Endothelial cell of umbilical vein (primary cell): ENCODE data around the gene IL17F. TPM values are rescaled to one million over a fixed set of nuclear protein-coding genes. Genes with fewer than 3 reads are reported as not detected.

ENCODE experiments used
- BruUV-seq: library from RNA; stranded (reverse); fragments of 400-500 nt; replicated peaks from 2 replicates; lab custom pipeline; 2021; lab: Mats Ljungman, UMichigan
- CTCF ChIA-PET: fragments of 300-600, 350-600 bp; sonication (Branson Sonifier 250); formaldehyde crosslinking; loops from one replicate; lab custom pipeline; 2021; ENCODE audit warnings: antibody characterized with exemption, inconsistent platforms; lab: Charles Lee
- POLR2A ChIA-PET: fragments of 300-600, 350-600 bp; sonication (Branson Sonifier 250); formaldehyde crosslinking; loops from one replicate; lab custom pipeline; 2021; ENCODE audit warnings: antibody characterized with exemption, inconsistent platforms; lab: Charles Lee
- DNase-seq: peaks from one replicate; pipeline ENCODE4 v3.0.0-alpha.2; 2011; ENCODE audit warnings: low read depth, low spot score
- FAIRE-seq: peaks from 2 replicates; lab custom pipeline; 2011; peaks lifted over from hg19 to GRCh38; lab: Jason Lieb, UNC
- H2AFZ ChIP-seq: 2 replicates; pipeline ENCODE4 v1.6.0; 2012; ENCODE audit warnings: low read depth, low read length, control low read depth, inconsistent platforms
- H3K27ac ChIP-seq: 2 replicates; pipeline ENCODE4 v1.5.1; 2011; ENCODE audit warnings: low read depth, mild to moderate bottlenecking, control low read depth, low read length, moderate library complexity; ENCODE audit not compliant: insufficient read depth
- H3K27me3 ChIP-seq, 2 experiments: 2 replicates each; pipeline versions ENCODE4 v1.6.0 to v1.6.1; 2011; ENCODE audit warnings: low read length in 2 of 2, mixed read lengths in 1 of 2; ENCODE audit not compliant: control insufficient read depth in 2 of 2, insufficient read depth in 2 of 2
- H3K36me3 ChIP-seq, 2 experiments: 2 replicates in 1 of 2; 3 replicates in 1 of 2; pipeline ENCODE4 v1.5.1; 2011; ENCODE audit warnings: low read length in 2 of 2, mild to moderate bottlenecking in 1 of 2, moderate library complexity in 1 of 2; ENCODE audit not compliant: control insufficient read depth in 2 of 2, insufficient read depth in 2 of 2; ENCODE audit errors: extremely low read depth in 1 of 2
- H3K4me1 ChIP-seq: 3 replicates; pipeline ENCODE4 v1.5.1; 2011; ENCODE audit warnings: mild to moderate bottlenecking, low read length; ENCODE audit not compliant: control insufficient read depth, insufficient read depth; ENCODE audit errors: extremely low read depth
- H3K4me2 ChIP-seq: 2 replicates; pipeline ENCODE4 v1.6.1; 2011; ENCODE audit warnings: low read length, control low read depth, mixed read lengths; ENCODE audit not compliant: insufficient read depth
- H3K4me3 ChIP-seq, 3 experiments: fragments of 200-600 bp in 1 of 3; sonication (generic), shearing (Covaris generic) in 1 of 3; replicated peaks in 1 of 3; 2 replicates each; pipeline ENCODE4 v1.5.1; 2011 to 2016; ENCODE audit warnings: control low read depth in 3 of 3, low read length in 3 of 3, mild to moderate bottlenecking in 2 of 3, inconsistent platforms in 1 of 3, low read depth in 1 of 3, moderate library complexity in 1 of 3; ENCODE audit not compliant: insufficient read depth in 1 of 3
- H3K79me2 ChIP-seq: 2 replicates; pipeline ENCODE4 v1.6.0; 2012; ENCODE audit warnings: low read length, inconsistent platforms; ENCODE audit not compliant: control insufficient read depth, insufficient read depth
- H3K9ac ChIP-seq: replicated peaks from 2 replicates; pipeline ENCODE3; 2011; ENCODE audit warnings: low read length, control low read depth; ENCODE audit not compliant: insufficient read depth; ENCODE audit errors: extremely low read depth
- H3K9me1 ChIP-seq: replicated peaks from 3 replicates; pipeline ENCODE4 v1.6.0; 2011; ENCODE audit warnings: mild to moderate bottlenecking, low read length; ENCODE audit not compliant: control insufficient read depth, insufficient read depth; ENCODE audit errors: extremely low read depth
- H3K9me3 ChIP-seq: replicated peaks from 2 replicates; pipeline ENCODE4 v1.5.1; 2012; ENCODE audit warnings: low read length, inconsistent platforms; ENCODE audit not compliant: control insufficient read depth, insufficient read depth
- H4K20me1 ChIP-seq: replicated peaks from 2 replicates; pipeline ENCODE3; 2011; ENCODE audit warnings: mild to moderate bottlenecking, low read length; ENCODE audit not compliant: control insufficient read depth, insufficient read depth; ENCODE audit errors: extremely low read depth
- EZH2 ChIP-seq: IDR thresholded peaks from 2 replicates; pipeline ENCODE4 v1.6.1; 2012; ENCODE audit warnings: borderline replicate concordance, low read depth, mild to moderate bottlenecking, moderate library complexity, low read length, inconsistent platforms; ENCODE audit not compliant: severe bottlenecking
- FOS ChIP-seq: IDR thresholded peaks from 2 replicates; pipeline ENCODE4 v1.6.1; 2011; ENCODE audit warnings: mild to moderate bottlenecking, low read length, moderate library complexity, borderline replicate concordance; ENCODE audit not compliant: insufficient read depth
- GATA2 ChIP-seq: IDR thresholded peaks from 2 replicates; pipeline ENCODE4 v1.7.0; 2011; ENCODE audit warnings: low read depth, mild to moderate bottlenecking, moderate library complexity, mixed read lengths, low read length; ENCODE audit not compliant: insufficient read length, insufficient read depth
- JUN ChIP-seq: IDR thresholded peaks from 2 replicates; pipeline ENCODE4 v1.6.1; 2011; ENCODE audit warnings: borderline replicate concordance, low read depth; ENCODE audit not compliant: insufficient read length, insufficient read depth
- MYC ChIP-seq: IDR thresholded peaks from one replicate; pipeline ENCODE4 v1.6.1; 2011; ENCODE audit warnings: mild to moderate bottlenecking, low read depth, low read length
- POLR2A ChIP-seq: IDR thresholded peaks from 2 replicates; pipeline ENCODE4 v1.6.1; 2012; ENCODE audit warnings: low read depth, mild to moderate bottlenecking, control low read depth, low read length
- POLR2AphosphoS5 ChIP-seq: IDR thresholded peaks from 2 replicates; pipeline ENCODE4 v1.6.1; 2012; ENCODE audit warnings: low read depth, mild to moderate bottlenecking, control low read depth, low read length, moderate library complexity; ENCODE audit not compliant: insufficient read depth
- dilution Hi-C: fragments of 300-500 bp; cut with MboI; formaldehyde crosslinking; loops from one replicate; pipeline ENCODE4 v1.15.0; 2019; ENCODE audit warnings: low sequenced_read_pairs; ENCODE audit not compliant: extremely low pct_ligation_motif_present
- intact Hi-C: fragments of 100-400 bp; cut with micrococcal nuclease; formaldehyde crosslinking; loops from one replicate; pipeline ENCODE4 v1.10.0; 2022
- polyA plus RNA-seq, 4 experiments: library from polyadenylated mRNA; depleted of rRNA in 3 of 4; stranded (reverse) in 3 of 4; unstranded in 1 of 4; fragments of >200 nt; gene quantifications; 2 replicates each; pipeline versions ENCODE4 v1.2.1 to v1.2.3, GENCODE V29; 2011 to 2012; ENCODE audit warnings: missing spikeins in 1 of 4
- total RNA-seq: library from RNA; stranded (reverse); gene quantifications from 2 replicates; pipeline ENCODE4 v1.2.3, GENCODE V29; 2021
- TF ChIP-seq, protein P1 (sequence below), 2 donors: IDR thresholded peaks; 1 replicate in 1 of 2; 2 replicates in 1 of 2; pipeline ENCODE4 v1.5.1; 2011; ENCODE audit warnings: low read length in 2 of 2, mild to moderate bottlenecking in 2 of 2, moderate library complexity in 2 of 2, control low read depth in 1 of 2, inconsistent platforms in 1 of 2, low read depth in 1 of 2; ENCODE audit not compliant: insufficient read depth in 1 of 2; ENCODE audit errors: extremely low read depth in 1 of 2
- TF ChIP-seq, protein P2 (sequence below): IDR thresholded peaks from 2 replicates; pipeline ENCODE4 v1.6.1; 2011; ENCODE audit not compliant: insufficient read depth, insufficient read length

The IL17F gene
- total and polyA plus RNA-seq, 2 donors (not counting 3 experiments of a cell fraction or from before 2014, with no cell fraction given): not detected

- peaks cover 0 to 2% of the 10 kb centered on the region in 2 experiments for H3K27me3 ChIP-seq
- ChIA-PET CTCF (no interaction called here), POLR2A (no interaction called here)
- no peaks in the 10 kb centered on the region for H3K36me3 ChIP-seq
- BruUV-seq: no TSS peak
- dilution Hi-C loops: no loop called here
- no peak overlapping the region for H2AFZ ChIP-seq
- FAIRE-seq (no peak), DNase-seq (no peak)
- no peak overlapping the region for H3K4me2 ChIP-seq
- no peaks in the 10 kb centered on the region for H3K4me1 ChIP-seq
- intact Hi-C loops: no loop called here
- H3K27ac ChIP-seq: no peak overlapping the region
- H3K9me3 ChIP-seq: no peaks in the 10 kb centered on the region
- no peaks in the 10 kb centered on the region for H3K9me1 ChIP-seq
- H4K20me1 ChIP-seq: no peaks in the 10 kb centered on the region
- H3K9ac ChIP-seq: no peak overlapping the region
- no peaks in the 10 kb centered on the region for H3K79me2 ChIP-seq
- H3K4me3 ChIP-seq: no peak overlapping the region
- TF ChIP-seq POLR2A: no peak
- TF ChIP-seq, protein P1, sequence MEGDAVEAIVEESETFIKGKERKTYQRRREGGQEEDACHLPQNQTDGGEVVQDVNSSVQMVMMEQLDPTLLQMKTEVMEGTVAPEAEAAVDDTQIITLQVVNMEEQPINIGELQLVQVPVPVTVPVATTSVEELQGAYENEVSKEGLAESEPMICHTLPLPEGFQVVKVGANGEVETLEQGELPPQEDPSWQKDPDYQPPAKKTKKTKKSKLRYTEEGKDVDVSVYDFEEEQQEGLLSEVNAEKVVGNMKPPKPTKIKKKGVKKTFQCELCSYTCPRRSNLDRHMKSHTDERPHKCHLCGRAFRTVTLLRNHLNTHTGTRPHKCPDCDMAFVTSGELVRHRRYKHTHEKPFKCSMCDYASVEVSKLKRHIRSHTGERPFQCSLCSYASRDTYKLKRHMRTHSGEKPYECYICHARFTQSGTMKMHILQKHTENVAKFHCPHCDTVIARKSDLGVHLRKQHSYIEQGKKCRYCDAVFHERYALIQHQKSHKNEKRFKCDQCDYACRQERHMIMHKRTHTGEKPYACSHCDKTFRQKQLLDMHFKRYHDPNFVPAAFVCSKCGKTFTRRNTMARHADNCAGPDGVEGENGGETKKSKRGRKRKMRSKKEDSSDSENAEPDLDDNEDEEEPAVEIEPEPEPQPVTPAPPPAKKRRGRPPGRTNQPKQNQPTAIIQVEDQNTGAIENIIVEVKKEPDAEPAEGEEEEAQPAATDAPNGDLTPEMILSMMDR (IDR thresholded peaks at IDR 0.05; ENCODE audit: extremely low read depth in 1 of 2, insufficient read depth in 1 of 2, low read depth in 1 of 2, low read length in 2 of 2): no peak
- no peak for TF ChIP-seq JUN
- no peak for TF ChIP-seq MYC
- no peak for TF ChIP-seq GATA2
- no peak for TF ChIP-seq FOS
- no peak for TF ChIP-seq POLR2AphosphoS5
- no peak for TF ChIP-seq EZH2
- TF ChIP-seq, protein P2, sequence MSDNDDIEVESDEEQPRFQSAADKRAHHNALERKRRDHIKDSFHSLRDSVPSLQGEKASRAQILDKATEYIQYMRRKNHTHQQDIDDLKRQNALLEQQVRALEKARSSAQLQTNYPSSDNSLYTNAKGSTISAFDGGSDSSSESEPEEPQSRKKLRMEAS: no peak
These were observed 34.1 kb downstream of the IL17F start for GRCh38 chr6:52210227-52210626.
